Fibroblast of lung (primary cell): ENCODE measurements around the gene STRC.
"Not testable (repeated sequence)": the region's sequence is repeated elsewhere in the genome, so short reads cannot be mapped to it uniquely, and the experiment has no call there.

Experiments
- CTCF ChIP-seq, 2 donors: IDR thresholded peaks in 1 of 2; conservative IDR thresholded peaks in 1 of 2; 1 replicate in 1 of 2; 2 replicates in 1 of 2; pipeline ENCODE4 v1.5.1; 2011 to 2012; ENCODE audit warnings: low read length in 2 of 2, control low read depth in 1 of 2, inconsistent platforms in 1 of 2, low read depth in 1 of 2, mild to moderate bottlenecking in 1 of 2
- EZH2 ChIP-seq: IDR thresholded peaks from 2 replicates; pipeline ENCODE4 v1.5.1; 2012; ENCODE audit warnings: low read length, control low read depth, mild to moderate bottlenecking; ENCODE audit errors: missing control alignments

GRCh38 chr15:43626937-43627336 is 8.3 kb upstream of the STRC start:
- TF ChIP-seq CTCF (conservative IDR thresholded peaks at IDR 0.05 in 1 of 2, IDR thresholded peaks at IDR 0.05 in 1 of 2; ENCODE audit: low read depth in 1 of 2, low read length in 2 of 2); EZH2: not testable (repeated sequence)
